DMS153 (cell line): ENCODE data around the gene PLCB3.

Experiments
- DNase-seq: peaks from one replicate; lab custom pipeline; 2025; lab: John Stamatoyannopoulos, UW

The PLCB3 gene

GRCh38 chr11:64251016-64251752 is at the start of gene PLCB3:
TSS of gene PLCB3 (plus strand) at chr11:64251530. CDS start at chr11:64251650, 120 bp downstream.
- no peak for DNase-seq

GRCh38 chr11:64201543-64201942 is 49.8 kb upstream of the PLCB3 start:
- DNase-seq, result no peak

- no peak for DNase-seq
These were observed 48.3 kb upstream of the PLCB3 start for GRCh38 chr11:64202992-64203391.

GRCh38 chr11:64203421-64204079 is 47.8 kb upstream of the PLCB3 start:
- no peak for DNase-seq

GRCh38 chr11:64204080-64204440 is 47.3 kb upstream of the PLCB3 start:
- DNase-seq, result no peak

- peak; percentile 71 for DNase-seq
These were observed 46.8 kb upstream of the PLCB3 start for GRCh38 chr11:64204464-64204989.

GRCh38 chr11:64206457-64207255 is 44.7 kb upstream of the PLCB3 start, which contains the start of gene FERMT3:
TSS of gene FERMT3 (plus strand) at chr11:64206721. CDS start at chr11:64207365, 644 bp downstream.
- no peak for DNase-seq

GRCh38 chr11:64207256-64208085 is 43.9 kb upstream of the PLCB3 start:
- DNase-seq, result no peak

GRCh38 chr11:64208086-64208795 is 43.1 kb upstream of the PLCB3 start:
- DNase-seq, result no peak

GRCh38 chr11:64208796-64209562 is 42.4 kb upstream of the PLCB3 start:
- DNase-seq, result no peak

- DNase-seq, result no peak
These were observed 41.8 kb upstream of the PLCB3 start for GRCh38 chr11:64209563-64209843.

GRCh38 chr11:64210301-64211020 is 40.9 kb upstream of the PLCB3 start:
- DNase-seq, result no peak

GRCh38 chr11:64211181-64211872 is 40.0 kb upstream of the PLCB3 start:
- no peak for DNase-seq

- DNase-seq, result no peak
These were observed 34.5 kb upstream of the PLCB3 start for GRCh38 chr11:64216879-64217278.

GRCh38 chr11:64218628-64219353 is 32.5 kb upstream of the PLCB3 start:
- no peak for DNase-seq

- DNase-seq, result no peak
These were observed 32.0 kb upstream of the PLCB3 start for GRCh38 chr11:64219354-64219684.

- DNase-seq, result no peak
These were observed 31.6 kb upstream of the PLCB3 start for GRCh38 chr11:64219755-64220154.

- no peak for DNase-seq
These were observed 31.1 kb upstream of the PLCB3 start for GRCh38 chr11:64220271-64220670.

- no peak for DNase-seq
These were observed 30.5 kb upstream of the PLCB3 start for GRCh38 chr11:64220798-64221197.
